CD4-positive, alpha-beta T cell treated with Interleukin-15 for 4 hours (primary cell): ENCODE results near the gene ST6GALNAC6.

ENCODE experiments used
- DNase-seq: peaks from one replicate; pipeline ENCODE4 v3.0.0-alpha.2; 2020; ENCODE audit warnings: low spot score

Gene ST6GALNAC6, protein sequence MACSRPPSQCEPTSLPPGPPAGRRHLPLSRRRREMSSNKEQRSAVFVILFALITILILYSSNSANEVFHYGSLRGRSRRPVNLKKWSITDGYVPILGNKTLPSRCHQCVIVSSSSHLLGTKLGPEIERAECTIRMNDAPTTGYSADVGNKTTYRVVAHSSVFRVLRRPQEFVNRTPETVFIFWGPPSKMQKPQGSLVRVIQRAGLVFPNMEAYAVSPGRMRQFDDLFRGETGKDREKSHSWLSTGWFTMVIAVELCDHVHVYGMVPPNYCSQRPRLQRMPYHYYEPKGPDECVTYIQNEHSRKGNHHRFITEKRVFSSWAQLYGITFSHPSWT

DNA sequence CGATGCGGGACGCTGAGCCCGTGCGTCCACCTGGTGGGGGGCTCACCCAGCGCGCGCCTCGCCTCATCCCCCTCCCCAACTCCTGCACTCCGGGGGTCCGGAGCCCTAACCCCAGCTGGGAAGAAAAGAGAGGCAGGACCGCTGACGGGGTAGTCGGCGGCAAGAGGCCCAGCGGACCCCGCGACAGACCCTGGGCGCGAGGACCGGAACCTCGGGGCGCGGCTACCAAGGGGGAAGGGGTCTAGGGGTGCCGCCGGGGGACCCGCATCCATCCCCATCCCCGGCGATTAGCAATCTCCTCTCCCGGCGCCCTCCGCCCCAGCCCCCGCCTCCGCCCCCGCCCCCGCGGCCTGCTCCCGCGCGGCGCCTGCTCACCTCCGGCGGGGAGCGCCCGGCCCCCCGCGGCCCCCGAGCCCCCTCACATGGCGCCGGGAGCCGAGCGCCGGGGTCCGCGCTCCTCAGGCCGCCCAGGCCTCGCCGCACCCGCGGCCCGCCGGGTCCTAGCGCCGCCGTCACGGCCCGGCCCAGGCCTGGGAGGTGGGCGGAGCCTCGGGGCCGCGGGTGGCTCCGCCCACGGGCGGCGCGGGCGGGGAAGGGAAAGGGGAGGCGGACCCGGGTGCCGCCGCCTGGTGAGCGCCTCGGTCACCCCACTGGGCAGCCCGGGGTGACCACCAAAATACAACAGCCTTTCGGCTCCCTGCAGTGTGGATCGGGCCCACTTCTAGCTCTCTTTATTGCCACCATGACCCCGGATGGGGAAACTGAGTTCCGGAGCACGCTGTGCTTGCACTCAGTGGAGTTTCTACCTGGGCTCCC is at the start of gene ST6GALNAC6:
ST6GALNAC6 (minus strand) TSS at position 476 of the 816 bp plus-strand sequence. CDS start 1,622 bp downstream, outside the sequence.
- DNase-seq = peak; percentile 68

DNA sequence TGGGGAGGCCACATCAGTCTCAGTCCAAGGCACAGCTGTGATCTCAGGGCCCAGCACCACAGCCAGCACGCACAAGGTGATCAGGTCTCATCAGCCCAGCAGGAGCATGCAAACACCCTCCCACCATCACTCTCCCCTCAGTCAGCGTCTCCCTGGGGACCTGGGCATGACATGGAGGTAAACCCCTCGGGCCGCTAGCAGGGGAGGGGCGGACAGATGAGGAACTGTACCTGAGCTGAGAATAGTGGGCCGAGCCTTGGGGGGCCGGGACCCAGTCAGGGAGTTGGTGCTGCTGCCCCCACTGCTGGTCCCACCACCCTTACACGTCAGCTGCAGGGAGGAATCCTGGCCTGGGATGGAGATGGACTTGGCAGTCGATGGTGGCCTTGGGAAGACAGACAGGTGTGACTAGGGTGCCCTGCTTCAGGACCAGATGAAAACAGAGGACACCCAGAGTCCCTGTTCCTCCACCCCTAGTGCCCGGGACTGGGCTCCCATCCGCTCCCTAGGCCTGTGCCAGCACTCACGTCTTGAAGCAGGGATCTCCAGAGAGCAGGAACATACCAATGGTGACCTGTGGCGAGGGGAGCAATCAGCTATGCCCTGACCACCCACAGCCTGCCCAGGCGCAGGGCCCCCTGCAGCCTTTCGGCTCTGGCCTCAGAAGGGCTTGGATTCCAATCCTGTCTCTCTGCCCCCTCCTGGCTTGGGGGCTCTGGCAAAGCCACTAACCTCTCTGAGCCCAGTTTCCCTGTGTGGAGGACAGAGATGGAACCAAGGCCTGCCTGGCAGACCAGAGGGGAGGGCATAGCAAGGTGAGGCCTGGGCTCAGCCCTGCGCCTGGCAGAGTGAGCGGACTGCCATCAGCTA is 48.7 kb upstream of the ST6GALNAC6 start:
- DNase-seq = no peak

DNA sequence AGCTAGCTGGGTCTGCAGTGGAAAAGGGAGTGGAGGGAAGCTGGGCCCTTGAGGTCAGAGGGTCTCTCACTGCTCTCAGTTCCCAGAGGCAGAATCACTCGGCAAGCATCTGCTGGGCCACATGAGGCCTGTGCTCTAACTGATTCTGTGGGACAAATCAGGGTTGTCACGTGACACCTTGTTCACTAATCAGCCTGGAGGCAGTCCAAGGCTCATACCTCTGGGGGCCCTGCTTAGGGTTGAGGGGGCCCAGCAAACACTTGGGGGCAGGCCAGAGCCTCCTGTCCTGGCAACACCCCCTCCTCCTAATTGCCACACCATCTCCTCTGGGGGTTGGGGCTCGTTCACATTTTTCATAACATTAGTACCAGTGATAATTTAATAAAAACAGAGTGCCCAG is 47.3 kb upstream of the ST6GALNAC6 start:
- DNase-seq = no peak

DNA sequence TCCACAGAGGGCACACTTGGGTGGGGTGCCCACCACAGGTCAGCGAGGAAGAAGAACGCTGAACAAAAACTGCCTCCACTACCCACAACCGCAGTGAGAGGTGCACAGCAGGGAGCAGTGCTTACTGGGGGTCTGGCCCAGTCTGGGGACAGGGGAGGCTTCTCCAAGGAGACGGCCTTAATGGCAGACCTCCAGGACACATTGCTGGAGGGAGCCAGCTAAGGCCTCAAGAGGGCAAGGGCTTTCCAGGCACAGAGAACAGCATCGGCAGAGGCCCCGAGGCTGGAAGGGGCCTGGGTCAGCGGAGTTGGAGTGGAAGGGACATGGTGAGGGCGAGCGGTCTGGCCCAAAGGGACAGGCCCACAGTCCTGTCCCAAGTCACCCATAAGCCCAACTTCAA is 46.5 kb upstream of the ST6GALNAC6 start:
- DNase-seq = no peak

GRCh38 chr9:127945338-127945737 is 45.9 kb upstream of the ST6GALNAC6 start:
- no peak for DNase-seq

DNA sequence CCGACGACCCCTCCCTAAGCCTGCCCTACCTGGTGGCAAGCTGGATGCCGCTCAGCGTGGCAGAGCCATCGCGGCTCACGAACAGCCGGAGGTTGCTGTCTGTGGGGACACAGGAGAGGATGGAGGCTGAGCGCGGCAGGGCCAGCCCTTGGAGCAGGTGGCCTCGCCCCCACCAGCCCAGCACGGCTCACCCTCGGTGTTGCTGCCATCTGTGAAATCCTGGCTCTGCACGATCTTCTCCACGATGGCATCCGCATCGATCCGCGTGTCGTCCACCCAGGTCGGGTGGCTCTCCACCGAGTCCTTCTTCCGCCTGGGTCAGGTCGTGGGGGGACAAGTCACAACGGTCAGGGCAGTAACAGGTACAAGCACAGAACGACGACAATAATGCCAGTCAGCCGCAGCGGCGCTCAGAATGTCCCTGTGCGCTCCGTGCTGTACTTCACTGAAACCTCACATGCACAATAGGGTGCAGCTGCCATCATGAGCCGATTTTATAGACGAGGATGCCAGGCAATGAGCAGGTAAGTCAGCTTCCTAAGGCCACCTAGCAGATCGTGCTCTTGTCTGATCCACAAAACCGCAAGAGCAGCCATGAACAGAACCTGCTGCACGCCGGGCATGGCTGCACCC is 45.3 kb upstream of the ST6GALNAC6 start:
- no peak for DNase-seq

DNA sequence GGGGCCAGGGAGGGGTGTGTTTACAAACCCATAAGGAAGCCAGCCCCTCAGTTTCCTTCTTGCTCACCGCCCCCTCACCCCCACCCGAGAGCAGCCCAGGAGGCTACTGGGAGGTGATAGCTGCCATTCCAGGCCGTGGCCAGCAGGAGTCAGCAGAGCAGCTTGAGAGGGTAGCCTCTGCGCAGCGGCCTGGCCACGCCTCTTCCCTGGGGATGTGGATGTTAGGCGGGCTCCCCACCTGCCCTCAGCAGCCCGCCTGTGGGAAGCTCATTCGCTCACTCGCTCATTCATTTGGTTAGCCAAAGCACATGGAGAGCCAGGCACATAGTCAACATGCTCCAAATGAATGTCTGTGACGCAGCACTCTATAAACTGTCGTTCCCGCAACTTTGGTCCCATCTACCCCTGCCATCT is 44.3 kb upstream of the ST6GALNAC6 start:
- peak; percentile 72 for DNase-seq

GRCh38 chr9:127943011-127943662 is 43.7 kb upstream of the ST6GALNAC6 start:
- no peak for DNase-seq

GRCh38 chr9:127942216-127943010 is 43.0 kb upstream of the ST6GALNAC6 start:
- DNase-seq = peak; percentile 53

DNA sequence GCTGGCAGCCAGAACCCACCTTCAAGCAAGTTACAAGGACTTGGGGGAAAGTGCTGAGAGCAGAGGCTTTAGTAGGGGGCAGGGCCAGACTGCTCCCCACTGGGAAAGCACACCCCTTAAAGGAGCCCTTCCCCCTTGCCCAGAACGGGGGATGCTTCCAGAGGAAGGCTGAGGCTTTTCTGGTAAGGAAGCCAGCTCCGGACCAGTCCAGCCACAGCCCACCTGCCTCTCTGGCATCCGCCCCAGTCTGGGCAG is 42.5 kb upstream of the ST6GALNAC6 start:
- DNase-seq = no peak

DNA sequence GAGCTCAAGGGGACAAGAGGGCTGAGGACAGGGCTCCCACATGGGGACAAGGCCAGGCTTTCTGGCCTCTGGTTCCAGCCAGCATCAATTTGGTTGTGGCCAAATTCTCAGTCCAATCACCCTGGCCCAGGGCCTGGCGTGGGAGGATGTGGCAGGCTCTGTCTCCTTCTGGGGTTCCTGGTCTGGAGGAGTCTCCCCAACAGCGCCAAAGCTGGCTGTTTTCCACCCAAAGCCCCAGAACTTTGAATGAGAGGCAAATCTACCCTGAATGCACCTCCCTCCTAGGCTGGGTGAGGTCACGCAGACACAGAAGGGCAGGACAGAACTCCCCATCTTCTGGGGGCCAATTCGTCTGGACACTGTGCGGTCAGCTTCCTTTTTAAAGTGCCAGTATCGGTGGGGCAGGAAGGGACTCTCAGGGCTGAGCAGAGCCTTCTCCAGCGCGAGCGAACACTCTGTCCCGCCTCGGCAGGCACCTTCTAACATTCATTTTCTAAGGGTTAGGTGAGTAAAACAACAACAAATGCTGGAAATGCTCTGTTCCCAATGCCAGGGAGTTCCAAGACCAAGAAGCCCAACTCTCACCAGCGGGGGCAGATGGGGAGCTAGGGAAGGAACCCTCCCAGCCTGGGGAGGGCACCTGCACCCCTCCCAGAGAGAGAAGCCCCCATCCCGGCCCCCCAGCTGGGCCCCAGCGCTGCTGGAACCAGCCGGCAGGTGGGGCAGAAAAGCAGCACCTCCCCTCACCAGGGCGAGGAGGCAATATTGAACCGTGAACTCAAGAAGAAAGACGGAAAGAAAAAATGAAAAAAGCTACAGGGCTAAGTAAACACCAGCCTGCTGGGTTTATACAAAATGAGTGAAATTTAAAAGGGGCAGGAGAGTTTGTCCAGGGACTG is 41.9 kb upstream of the ST6GALNAC6 start:
- no peak for DNase-seq

- DNase-seq = no peak
Observed at GRCh38 chr9:127940593-127940992, 41.2 kb upstream of the ST6GALNAC6 start.

GRCh38 chr9:127938298-127938690 is 38.9 kb upstream of the ST6GALNAC6 start:
- DNase-seq = no peak

DNA sequence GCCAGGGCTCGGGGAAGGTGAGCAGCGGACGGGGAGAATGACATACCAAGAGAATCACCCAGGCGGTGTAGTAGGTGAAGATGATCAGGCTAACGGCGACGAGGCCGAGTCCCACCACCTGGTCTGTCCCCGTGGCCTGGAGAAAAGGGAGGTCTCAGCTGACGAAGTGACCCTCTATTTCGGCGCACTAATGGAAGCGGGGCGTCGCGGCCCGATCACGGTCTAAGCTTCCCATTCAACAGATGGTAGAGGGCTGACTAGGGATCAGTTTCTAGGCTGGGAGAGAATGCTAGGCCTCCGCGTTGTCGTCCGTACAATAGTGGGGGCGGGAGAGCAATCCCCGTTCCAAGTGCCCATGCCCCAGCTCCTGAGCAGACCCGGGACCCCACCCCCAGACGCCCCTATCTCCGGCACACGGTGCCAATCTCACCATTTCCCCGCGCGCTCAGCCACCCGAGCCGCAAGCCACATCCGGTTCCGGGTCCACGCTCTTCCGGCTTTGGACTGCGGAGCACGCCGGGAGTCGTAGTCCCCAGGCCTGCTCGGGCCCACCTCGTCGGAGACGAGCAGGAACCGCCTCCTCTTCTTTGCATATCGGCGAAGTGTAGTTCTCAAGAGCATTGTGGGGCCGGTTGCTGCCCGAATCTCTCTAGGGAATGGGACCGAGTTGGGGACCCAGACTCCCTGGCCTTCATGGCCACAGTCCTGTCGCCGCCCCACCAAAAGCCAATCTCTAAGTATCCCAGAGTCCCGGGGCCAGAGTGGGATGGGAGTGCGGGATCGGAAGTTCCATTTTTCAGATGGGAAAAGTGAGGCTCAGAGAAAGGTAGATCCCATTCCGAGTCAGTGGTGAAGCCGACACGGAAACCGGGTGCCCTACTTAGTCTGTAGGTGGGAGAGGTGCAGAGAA is 38.2 kb upstream of the ST6GALNAC6 start, which contains the start of gene DPM2:
DPM2 (minus strand) TSS at position 467 of the 910 bp plus-strand sequence; CDS start at position 433, 34 bp downstream.
- peak; percentile 82 for DNase-seq

DNA sequence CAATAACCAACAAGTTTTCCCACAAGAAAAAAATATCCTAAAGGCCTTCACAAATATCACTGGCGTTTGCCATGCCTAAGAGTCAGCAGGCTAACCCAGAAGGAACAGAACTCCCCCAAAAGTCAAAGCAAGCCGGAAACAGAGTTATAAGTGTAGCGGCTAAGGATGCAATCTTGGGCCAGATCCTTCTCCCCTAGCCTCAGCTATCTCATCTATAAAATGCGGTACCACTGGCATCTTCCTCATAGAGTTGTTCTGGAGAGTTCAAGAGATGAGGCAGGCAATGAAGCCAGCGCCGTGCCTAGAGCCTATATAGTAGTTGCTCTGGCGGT is 37.6 kb upstream of the ST6GALNAC6 start:
- no peak for DNase-seq

GRCh38 chr9:127936347-127936852 is 37.0 kb upstream of the ST6GALNAC6 start:
- no peak for DNase-seq

DNA sequence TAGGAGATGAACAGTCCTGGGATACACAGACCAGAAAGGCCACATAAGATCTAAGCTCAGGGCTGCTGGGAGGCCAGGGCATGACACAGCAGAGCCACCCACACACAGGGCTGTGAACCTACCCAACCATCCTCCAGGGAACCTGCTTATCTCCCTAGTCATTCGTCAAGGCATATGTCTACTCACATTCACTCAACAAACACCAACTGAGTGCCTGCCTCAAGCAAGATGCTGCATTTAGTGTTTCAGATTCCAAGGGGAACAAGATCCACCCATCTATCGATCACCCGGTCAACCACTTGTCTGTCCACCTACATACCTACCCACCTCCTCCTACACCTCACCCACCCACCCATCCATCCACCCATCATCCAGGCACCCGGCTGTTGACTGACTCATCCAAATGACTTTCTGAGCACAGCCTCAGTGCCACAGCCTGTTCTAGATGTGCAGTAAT is 36.4 kb upstream of the ST6GALNAC6 start:
- no peak for DNase-seq

DNA sequence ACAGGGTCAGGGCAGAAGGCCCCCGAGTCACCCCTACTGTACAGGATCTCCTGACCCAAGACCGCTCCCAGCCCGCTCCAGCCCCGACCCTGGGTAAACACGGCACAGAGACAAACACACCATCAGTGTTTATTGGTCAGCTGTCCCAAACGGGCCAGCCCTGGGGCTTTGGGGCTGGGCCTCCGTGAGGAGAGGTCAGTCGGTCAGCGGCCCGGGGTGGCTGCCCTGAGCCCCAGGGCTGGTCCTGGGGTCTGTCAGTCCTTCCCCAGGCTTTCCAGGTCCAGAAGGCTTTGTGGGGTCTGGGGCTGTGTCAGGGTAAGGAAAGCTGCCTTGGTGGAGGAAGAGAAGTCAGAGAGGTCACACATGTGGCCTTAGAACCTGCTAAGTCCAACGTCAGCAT is 35.6 kb upstream of the ST6GALNAC6 start:
- no peak for DNase-seq
